H1 (cell line): ENCODE data around the gene SCMH1. TPM values are rescaled to one million over a fixed set of nuclear protein-coding genes. Genes with fewer than 3 reads are reported as not detected.

Experiments
- CTCF ChIA-PET: fragments of 300-600 bp; sonication (Branson Sonifier 250); formaldehyde crosslinking; loops from one replicate; lab custom pipeline; 2021; ENCODE audit not compliant: partially characterized antibody; lab: Charles Lee
- POLR2A ChIA-PET: fragments of 300-600 bp; sonication (Branson Sonifier 250); formaldehyde crosslinking; loops from one replicate; lab custom pipeline; 2021; ENCODE audit warnings: inconsistent platforms; ENCODE audit not compliant: partially characterized antibody; lab: Charles Lee
- DNase-seq, 2 experiments: peaks; one replicate each; pipeline versions ENCODE4 v3.0.0 to v3.0.0-alpha.2; 2010 to 2022; ENCODE audit warnings: low spot score in 2 of 2, low read depth in 1 of 2, mixed read lengths in 1 of 2
- FAIRE-seq: peaks from 2 replicates; lab custom pipeline; 2011; peaks lifted over from hg19 to GRCh38; lab: Jason Lieb, UNC
- H2AFZ ChIP-seq: 2 replicates; pipeline ENCODE4 v1.8.1; 2012; ENCODE audit warnings: low read length, inconsistent platforms
- H2AK5ac ChIP-seq: 2 replicates; pipeline ENCODE4 v1.6.1; 2013; ENCODE audit warnings: low read depth, low read length
- H2BK120ac ChIP-seq: replicated peaks from 2 replicates; pipeline ENCODE3; 2013; ENCODE audit warnings: low read depth, low read length, inconsistent platforms
- H2BK12ac ChIP-seq: 2 replicates; pipeline ENCODE4 v1.6.1; 2013; ENCODE audit warnings: low read depth, low read length
- H2BK15ac ChIP-seq: 2 replicates; pipeline ENCODE4 v1.6.1; 2013; ENCODE audit warnings: low read length
- H2BK20ac ChIP-seq: 2 replicates; pipeline ENCODE4 v1.6.1; 2013; ENCODE audit warnings: low read length
- H2BK5ac ChIP-seq: 2 replicates; pipeline ENCODE4 v1.6.1; 2013; ENCODE audit warnings: low read depth, low read length
- H3K14ac ChIP-seq: 2 replicates; pipeline ENCODE4 v1.6.1; 2013; ENCODE audit warnings: inconsistent platforms; ENCODE audit not compliant: insufficient read length
- H3K18ac ChIP-seq: 2 replicates; pipeline ENCODE4 v1.6.1; 2013; ENCODE audit warnings: low read length; ENCODE audit errors: extremely low read depth
- H3K23ac ChIP-seq: 2 replicates; pipeline ENCODE4 v1.6.1; 2013; ENCODE audit warnings: inconsistent platforms; ENCODE audit not compliant: insufficient read length
- H3K23me2 ChIP-seq: 2 replicates; pipeline ENCODE4 v1.6.1; 2013; ENCODE audit warnings: low read depth, low read length
- H3K27ac ChIP-seq: 2 replicates; pipeline ENCODE4 v1.6.1; 2011; ENCODE audit warnings: low read depth, low read length, inconsistent platforms
- H3K27me3 ChIP-seq, 4 experiments: replicated peaks in 1 of 4; 1 replicate in 1 of 4; 2 replicates in 3 of 4; pipeline versions ENCODE4 v1.6.1 to v1.8.1; 2011 to 2013; ENCODE audit warnings: low read length in 3 of 4, mild to moderate bottlenecking in 3 of 4, inconsistent platforms in 2 of 4, mixed read lengths in 2 of 4, moderate library complexity in 1 of 4; ENCODE audit not compliant: control insufficient read depth in 3 of 4, insufficient read depth in 3 of 4; ENCODE audit errors: extremely low read depth in 1 of 4
- H3K36me3 ChIP-seq, 4 experiments: 2 replicates each; pipeline versions ENCODE4 v1.6.1 to v1.8.1; 2011 to 2013; ENCODE audit warnings: mild to moderate bottlenecking in 4 of 4, low read length in 3 of 4, moderate library complexity in 2 of 4, control low read depth in 1 of 4, inconsistent platforms in 1 of 4; ENCODE audit not compliant: insufficient read depth in 4 of 4, control insufficient read depth in 2 of 4
- H3K4ac ChIP-seq: replicated peaks from 2 replicates; pipeline ENCODE3; 2013; ENCODE audit warnings: low read length, low read depth, mixed read lengths, inconsistent platforms; ENCODE audit not compliant: insufficient read length
- H3K4me1 ChIP-seq, 4 experiments: replicated peaks in 1 of 4; 1 replicate in 1 of 4; 2 replicates in 3 of 4; pipeline versions ENCODE4 v1.6.1 to v1.8.1; 2011 to 2013; ENCODE audit warnings: low read length in 3 of 4, inconsistent platforms in 2 of 4, mixed read lengths in 1 of 4; ENCODE audit not compliant: insufficient read depth in 4 of 4, control insufficient read depth in 3 of 4
- H3K4me2 ChIP-seq, 2 experiments: 2 replicates each; pipeline versions ENCODE4 v1.6.1 to v1.8.1; 2011 to 2013; ENCODE audit warnings: low read depth in 2 of 2, low read length in 2 of 2, control low read depth in 1 of 2, inconsistent platforms in 1 of 2, mild to moderate bottlenecking in 1 of 2; ENCODE audit not compliant: insufficient read depth in 1 of 2
- H3K4me3 ChIP-seq, 4 experiments: fragments of 200-600, 300-600 bp in 1 of 4; sonication (generic), shearing (Covaris generic), sonication (Bioruptor Twin) in 1 of 4; 2 replicates each; pipeline versions ENCODE4 v1.5.1 to v1.8.1; 2011 to 2016; ENCODE audit warnings: low read length in 4 of 4, low read depth in 3 of 4, control low read depth in 2 of 4, inconsistent platforms in 2 of 4, mild to moderate bottlenecking in 2 of 4, mixed read lengths in 1 of 4, moderate library complexity in 1 of 4; ENCODE audit not compliant: insufficient read depth in 2 of 4; ENCODE audit errors: extremely low read depth in 1 of 4
- H3K56ac ChIP-seq: replicated peaks from 2 replicates; pipeline ENCODE3; 2013; ENCODE audit warnings: low read depth, mild to moderate bottlenecking, mixed read lengths, low read length, inconsistent platforms; ENCODE audit not compliant: insufficient read length
- H3K79me1 ChIP-seq: 2 replicates; pipeline ENCODE4 v1.6.1; 2013; ENCODE audit warnings: low read depth, low read length, control low read depth
- H3K79me2 ChIP-seq, 2 experiments: 2 replicates each; pipeline versions ENCODE4 v1.6.1 to v1.8.1; 2012 to 2013; ENCODE audit warnings: low read length in 2 of 2, mild to moderate bottlenecking in 2 of 2, inconsistent platforms in 1 of 2; ENCODE audit not compliant: insufficient read depth in 2 of 2, control insufficient read depth in 1 of 2
- H3K9ac ChIP-seq, 4 experiments: replicated peaks in 1 of 4; 1 replicate in 1 of 4; 2 replicates in 3 of 4; pipeline versions ENCODE4 v1.6.1 to v1.8.1; 2011 to 2013; ENCODE audit warnings: low read depth in 3 of 4, low read length in 3 of 4, control low read depth in 2 of 4, mild to moderate bottlenecking in 2 of 4, moderate library complexity in 2 of 4, inconsistent platforms in 1 of 4; ENCODE audit errors: extremely low read depth in 1 of 4
- H3K9me3 ChIP-seq, 2 experiments: 2 replicates each; pipeline versions ENCODE4 v1.6.1 to v1.8.1; 2012 to 2013; ENCODE audit warnings: mild to moderate bottlenecking in 2 of 2, moderate library complexity in 2 of 2, control low read depth in 1 of 2, inconsistent platforms in 1 of 2, low read depth in 1 of 2, low read length in 1 of 2, mixed read lengths in 1 of 2; ENCODE audit not compliant: insufficient read depth in 2 of 2
- H4K20me1 ChIP-seq, 2 experiments: replicated peaks in 1 of 2; 2 replicates each; pipeline versions ENCODE3 to v1.8.1; 2011 to 2013; ENCODE audit warnings: inconsistent platforms in 2 of 2, low read length in 2 of 2, mild to moderate bottlenecking in 1 of 2; ENCODE audit not compliant: insufficient read depth in 2 of 2, control insufficient read depth in 1 of 2
- H4K5ac ChIP-seq: 2 replicates; pipeline ENCODE4 v1.6.1; 2013; ENCODE audit warnings: low read length, low read depth, mixed read lengths, inconsistent platforms; ENCODE audit not compliant: insufficient read length
- H4K8ac ChIP-seq: 2 replicates; pipeline ENCODE4 v1.8.0; 2013; ENCODE audit warnings: mild to moderate bottlenecking, moderate library complexity, low read length, inconsistent platforms; ENCODE audit not compliant: insufficient read depth; ENCODE audit errors: extremely low read depth
- H4K91ac ChIP-seq: replicated peaks from 2 replicates; pipeline ENCODE3; 2013; ENCODE audit warnings: low read length, mixed read lengths, inconsistent platforms; ENCODE audit not compliant: insufficient read length
- BCL11A ChIP-seq, 2 experiments: IDR thresholded peaks; one replicate each; pipeline ENCODE4 v1.6.1; 2011; ENCODE audit warnings: low read depth in 2 of 2, low read length in 2 of 2, mild to moderate bottlenecking in 2 of 2
- MAFK ChIP-seq: IDR thresholded peaks from 2 replicates; pipeline ENCODE4 v1.6.1; 2012; ENCODE audit warnings: low read depth, mild to moderate bottlenecking, improper control_type of control experiment, low read length
- WGBS, 2 experiments: shearing (Covaris generic) in 1 of 2; methylation state at CpG; one replicate each; pipeline versions ENCODE4 v1.1.6 to v1.1.7; 2013 to 2015; ENCODE audit warnings: low lambda C conversion rate in 2 of 2, mixed read lengths in 2 of 2, inconsistent platforms in 1 of 2, low coverage in 1 of 2, missing lambda C conversion rate in 1 of 2; ENCODE audit not compliant: insufficient replicate concordance in 2 of 2, insufficient coverage in 1 of 2, insufficient read length in 1 of 2; ENCODE audit errors: extremely low coverage in 1 of 2, missing lambda C conversion rate in 1 of 2; 5-methylcytosine and 5-hydroxymethylcytosine counted together
- polyA plus RNA-seq, 7 experiments: library from polyadenylated mRNA; depleted of rRNA in 3 of 7; stranded (reverse) in 5 of 7; unstranded in 2 of 7; fragments of >200 nt in 5 of 7; fragments of 200-250 nt in 2 of 7; gene quantifications; 1 replicate in 5 of 7; 2 replicates in 1 of 7; 4 replicates in 1 of 7; pipeline versions ENCODE4 v1.2.1 to v1.2.3, GENCODE V29; 2011 to 2013; ENCODE audit warnings: missing spikeins in 2 of 7, mixed read lengths in 2 of 7
- total RNA-seq: library from RNA; stranded (reverse); fragmentation: NEBNext Ultra II Directional; extraction: Animal tissue kit (Norgen Biotek cat#: 25700); gene quantifications from 2 replicates; pipeline ENCODE4 v1.2.1, GENCODE V29; 2021

SCMH1 gene
- total and polyA plus RNA-seq, 2 of the 8 experiments (the other 6 are each of a cell fraction or from before 2014, with no cell fraction given): 16.6 to 30.7 TPM

DNA sequence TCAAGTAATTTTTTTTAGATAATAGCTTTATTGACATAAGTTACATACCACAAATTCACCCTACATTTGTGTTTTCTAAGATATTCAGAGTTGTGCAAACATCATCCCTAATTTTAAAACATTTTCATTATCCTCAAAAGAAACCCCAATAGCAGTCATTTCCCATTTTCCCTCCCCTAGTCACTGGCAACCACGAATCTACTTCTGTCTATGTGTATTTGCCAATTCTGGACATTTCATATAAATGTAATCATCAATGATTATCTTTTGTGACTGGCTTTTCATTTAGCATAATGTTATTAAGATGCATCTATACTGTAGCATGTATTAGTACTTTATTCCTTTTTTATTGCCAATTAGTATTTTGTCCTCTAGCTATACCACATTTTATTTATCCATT is 131.8 kb downstream of the SCMH1 start:
- Histone ChIP-seq H2BK120ac (no peak overlapping the region), H3K36me3 (peaks cover 0 to 2% (median 0%) of the 10 kb centered on the region in 4 experiments; a peak in 2 of 8 replicates), H4K8ac (no peak overlapping the region), H3K14ac (no peak overlapping the region), H4K91ac (no peak overlapping the region), H2AFZ (no peak overlapping the region), H3K4me3 (no peak overlapping the region), H3K4me2 (no peak overlapping the region), H3K79me1 (no peaks in the 10 kb centered on the region), H4K20me1 (no peaks in the 10 kb centered on the region), H3K9ac (no peak overlapping the region), H3K56ac (no peak overlapping the region), H3K27me3 (no peaks in the 10 kb centered on the region), H3K27ac (no peak overlapping the region), H2BK5ac (no peak overlapping the region), H2BK20ac (no peak overlapping the region), H2AK5ac (no peak overlapping the region), H2BK15ac (no peak overlapping the region), H3K79me2 (no peaks in the 10 kb centered on the region), H3K23me2 (no peaks in the 10 kb centered on the region), H2BK12ac (no peak overlapping the region), H4K5ac (no peak overlapping the region), H3K23ac (no peak overlapping the region), H3K4ac (no peak overlapping the region), H3K9me3 (no peaks in the 10 kb centered on the region), H3K4me1 (peaks cover 0 to 7% (median 0%) of the 10 kb centered on the region in 4 experiments; a peak in 1 of 7 replicates), H3K18ac (no peak overlapping the region)
- ChIA-PET CTCF (interaction anchor here (4.9 kb wide), 1 partner anchor 13 kb away, joined by 14 read pairs; no protein-coding TSS in a partner anchor), POLR2A (no interaction called here)
- FAIRE-seq: no peak
- TF ChIP-seq BCL11A (IDR thresholded peaks at IDR 0.05; ENCODE audit: low read depth in 2 of 2, low read length in 2 of 2) (no peak), MAFK (no peak)
- 85% methylated on average over 1 of the region's 1 CpG; no CpG with 5 or more reads in 1 of the 2 experiments for WGBS, 2 experiments
- no peak for DNase-seq
